DMS53 treated with DMSO at 0.1 percent for 48 hours (cell line): Measurements from ENCODE around the gene STARD9.
A peak's percentile ranks its signal among the peaks of the same experiment; 100 is the strongest.

ENCODE experiments used
- DNase-seq: peaks from one replicate; lab custom pipeline; 2025; ENCODE audit not compliant: unreplicated experiment; lab: John Stamatoyannopoulos, UW

The STARD9 gene

DNA sequence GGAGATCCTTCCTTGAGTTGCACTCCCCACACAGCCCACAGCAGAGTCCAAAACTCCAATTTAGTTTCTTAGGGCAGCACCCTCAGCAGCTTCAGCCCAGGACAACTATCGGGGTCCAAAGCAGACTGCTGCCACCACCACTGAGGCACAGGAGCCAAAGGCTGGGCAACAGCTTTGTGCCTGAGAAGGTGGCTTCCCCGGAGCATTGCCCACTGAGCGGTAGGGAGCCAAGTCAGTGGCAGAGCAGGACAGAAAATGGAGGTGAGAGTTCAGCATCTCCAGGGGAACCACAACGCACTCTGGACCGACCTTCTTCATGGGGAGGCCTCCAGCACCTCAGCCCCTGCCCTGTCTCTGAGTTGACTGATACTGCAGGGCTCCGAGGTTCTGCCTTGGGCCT lies 118.1 kb downstream of the STARD9 start:
- DNase-seq = no peak

DNA sequence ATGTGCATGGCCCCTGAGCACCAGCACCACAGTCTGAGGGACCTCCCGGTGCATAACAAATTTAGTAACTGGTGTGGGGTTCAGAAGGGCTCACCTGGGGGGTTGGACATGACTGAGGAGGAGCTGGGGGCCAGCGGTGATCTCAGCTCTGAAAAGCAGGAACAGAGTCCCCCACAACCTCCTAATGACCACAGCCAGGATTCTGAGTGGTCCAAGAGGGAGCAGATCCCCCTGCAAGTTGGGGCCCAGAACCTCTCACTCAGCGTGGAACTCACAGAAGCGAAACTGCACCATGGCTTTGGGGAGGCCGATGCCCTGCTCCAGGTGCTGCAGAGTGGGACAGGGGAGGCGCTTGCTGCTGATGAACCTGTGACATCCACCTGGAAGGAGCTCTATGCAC lies 118.5 kb downstream of the STARD9 start:
- DNase-seq = no peak

DNA sequence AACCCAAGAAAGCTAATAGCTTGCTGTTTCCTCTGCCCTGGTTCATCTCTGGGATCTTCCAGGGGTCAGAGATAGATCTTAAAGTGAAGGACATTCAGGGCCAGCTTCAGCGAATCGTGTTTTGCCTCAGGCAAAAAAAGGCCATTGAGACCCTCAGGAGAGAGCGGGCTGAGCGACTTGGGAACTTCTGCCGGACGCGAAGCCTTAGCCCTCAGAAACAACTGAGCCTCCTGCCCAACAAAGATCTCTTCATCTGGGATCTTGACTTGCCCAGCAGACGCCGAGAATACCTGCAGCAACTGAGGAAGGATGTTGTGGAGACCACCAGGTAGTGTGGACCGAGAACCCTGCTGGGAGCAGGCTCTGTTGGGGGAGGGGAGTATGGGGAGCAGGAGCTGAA lies 119.0 kb downstream of the STARD9 start:
- DNase-seq = no peak

DNA sequence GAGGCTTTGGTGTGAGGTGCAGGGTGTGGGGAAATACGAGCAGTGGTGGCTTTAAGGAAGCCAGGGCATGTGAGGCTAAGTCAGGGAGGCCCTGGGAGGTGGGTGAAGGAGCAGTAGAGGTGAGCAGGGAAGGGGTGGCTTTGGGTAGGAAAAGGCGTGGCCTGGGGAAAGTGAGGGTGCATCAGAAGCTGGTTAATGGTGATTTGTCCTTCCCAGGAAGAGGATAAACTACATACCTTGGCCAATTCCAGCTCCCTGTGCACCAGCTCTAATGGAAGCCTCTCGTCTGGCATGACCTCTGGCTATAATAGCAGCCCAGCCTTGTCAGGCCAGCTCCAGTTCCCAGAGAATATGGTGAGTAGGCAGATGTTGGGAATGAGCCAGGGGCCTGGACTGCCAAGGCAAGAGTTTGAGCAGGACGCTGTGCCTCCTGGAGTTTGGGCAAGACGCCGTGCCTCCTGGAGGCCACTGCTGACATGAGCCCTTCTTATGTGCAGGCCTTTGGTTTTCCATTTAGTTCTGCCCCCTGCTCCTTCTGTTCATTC lies 120.2 kb downstream of the STARD9 start:
- DNase-seq = no peak

DNA sequence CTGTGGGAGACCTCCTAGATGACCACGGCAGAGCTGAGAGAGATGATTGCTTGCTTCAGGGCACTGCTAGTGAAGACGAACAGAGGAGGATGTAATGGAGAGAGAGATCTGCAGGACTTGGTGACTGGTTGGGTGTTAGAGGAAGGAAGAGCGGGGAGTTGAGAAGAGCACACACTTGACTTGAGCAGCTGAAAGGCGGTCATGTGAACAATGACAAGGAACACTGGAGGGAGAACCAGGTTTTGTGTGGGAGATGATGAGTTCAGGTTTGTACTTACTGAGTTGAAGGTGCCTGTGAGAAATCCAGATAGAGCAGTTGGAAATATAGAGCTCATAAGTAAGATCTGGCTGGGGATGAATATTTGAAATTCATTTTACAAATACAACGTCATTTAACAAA lies 121.2 kb downstream of the STARD9 start:
- DNase-seq = no peak

DNA sequence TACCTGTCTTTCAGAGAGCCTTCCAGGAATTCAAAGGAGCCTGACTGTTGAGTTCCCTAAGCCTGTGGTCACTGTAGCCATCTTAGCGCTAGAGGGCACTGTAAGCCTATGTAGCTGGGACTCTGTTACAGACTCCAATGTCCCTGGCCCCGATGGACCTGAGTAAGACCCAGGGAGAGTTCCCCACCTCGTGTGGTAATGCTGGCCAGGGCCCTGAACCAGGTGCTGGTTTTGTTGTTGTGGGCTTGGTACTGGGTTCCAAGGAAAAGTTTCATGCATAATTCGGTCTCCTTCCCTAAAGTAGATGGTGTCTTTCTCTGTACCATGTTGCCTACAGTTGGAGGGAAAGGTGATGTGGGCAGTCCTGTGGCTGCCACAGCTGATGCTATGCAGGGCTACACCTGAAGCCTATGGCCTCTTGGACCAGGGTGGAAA lies 129.1 kb downstream of the STARD9 start:
- DNase-seq = peak; percentile 49

DNA sequence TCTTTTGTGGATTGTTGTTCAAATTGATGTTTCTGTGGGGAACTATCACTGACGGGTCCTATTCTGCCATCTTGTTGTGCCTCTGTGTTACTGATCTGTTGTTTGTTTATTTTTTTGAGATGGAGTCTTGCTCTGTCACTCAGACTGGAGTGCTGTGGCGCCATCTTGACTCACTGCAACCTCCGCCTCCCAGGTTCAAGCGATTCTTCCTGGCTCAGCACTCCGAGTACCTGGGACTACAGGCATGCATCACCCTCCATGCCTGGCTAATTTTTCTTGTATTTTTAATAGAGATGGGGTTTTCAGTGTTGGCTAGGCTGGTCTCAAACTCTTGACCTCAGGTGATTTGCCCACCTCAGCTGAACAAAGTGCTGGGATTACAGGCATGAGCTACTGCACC lies 129.9 kb downstream of the STARD9 start:
- DNase-seq = no peak

DNA sequence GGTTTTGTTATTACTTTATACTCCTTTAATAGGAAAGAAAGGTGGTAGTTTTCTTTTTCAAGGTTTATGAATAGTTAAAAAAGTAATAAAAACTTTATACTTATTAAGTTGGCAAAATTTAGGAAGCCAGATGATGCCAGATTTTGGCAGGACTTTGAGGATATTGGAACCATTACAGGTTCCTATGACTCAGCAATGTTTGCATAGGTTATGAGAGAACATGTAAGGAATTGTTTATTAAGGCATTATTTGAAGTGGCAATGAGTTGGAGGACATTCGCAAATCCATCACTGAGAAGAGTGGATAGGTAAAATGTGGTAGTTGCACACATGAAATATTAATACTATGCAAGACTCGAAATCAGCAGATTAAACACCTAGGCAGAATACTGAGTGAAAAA lies 131.7 kb downstream of the STARD9 start:
- DNase-seq = peak; percentile 63

DNA sequence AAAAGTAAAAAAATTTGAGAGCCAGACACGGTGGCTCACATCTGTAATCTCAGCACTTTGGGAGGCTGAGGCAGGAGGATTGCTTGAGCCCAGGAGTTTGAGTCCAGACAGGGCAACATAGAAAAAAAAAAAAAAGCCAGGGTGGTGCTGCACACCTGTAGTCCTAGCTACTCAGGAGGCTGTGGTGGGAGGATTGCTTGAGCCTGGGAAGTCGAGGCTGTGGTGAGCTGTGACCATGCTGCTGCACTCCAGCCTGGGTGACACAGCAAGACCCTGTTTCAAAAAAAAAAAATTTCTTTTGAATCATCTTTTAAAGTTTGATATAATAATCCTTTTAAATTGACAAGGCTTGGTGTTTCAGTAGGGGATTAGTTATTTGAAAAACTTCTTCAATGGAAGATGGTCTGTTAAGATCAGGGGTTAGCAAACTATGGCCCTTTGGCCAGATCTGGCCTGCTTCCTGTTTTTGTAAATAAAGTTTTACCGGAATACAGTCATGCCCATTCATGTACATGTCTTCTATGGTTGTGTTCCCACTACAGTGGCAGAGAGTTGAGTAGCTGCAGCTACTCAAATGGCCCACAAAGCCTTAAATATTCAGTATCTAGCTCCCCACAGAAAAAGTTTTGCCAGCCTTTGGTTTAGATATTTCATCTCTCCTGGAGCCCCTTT lies 132.6 kb downstream of the STARD9 start:
- no peak for DNase-seq

DNA sequence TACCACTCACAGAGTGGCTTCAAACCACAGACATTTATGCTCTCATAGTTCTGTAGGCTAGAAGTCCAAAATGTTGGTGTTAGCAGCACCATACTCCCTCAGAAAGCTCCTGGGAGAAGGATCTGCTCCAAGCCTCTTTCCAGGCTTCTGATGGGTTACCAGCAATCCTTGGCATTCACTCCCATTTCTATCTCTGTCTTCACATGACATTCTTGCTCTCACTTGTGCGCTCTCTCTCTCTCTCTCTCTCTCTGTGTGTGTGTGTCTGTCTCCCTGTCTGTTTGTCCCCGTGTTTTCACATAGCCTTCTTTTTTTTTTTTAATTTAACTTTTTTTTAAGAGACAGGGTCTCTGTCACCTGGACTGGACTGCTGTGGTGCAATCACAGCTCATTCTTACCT lies 135.3 kb downstream of the STARD9 start:
- no peak for DNase-seq

DNA sequence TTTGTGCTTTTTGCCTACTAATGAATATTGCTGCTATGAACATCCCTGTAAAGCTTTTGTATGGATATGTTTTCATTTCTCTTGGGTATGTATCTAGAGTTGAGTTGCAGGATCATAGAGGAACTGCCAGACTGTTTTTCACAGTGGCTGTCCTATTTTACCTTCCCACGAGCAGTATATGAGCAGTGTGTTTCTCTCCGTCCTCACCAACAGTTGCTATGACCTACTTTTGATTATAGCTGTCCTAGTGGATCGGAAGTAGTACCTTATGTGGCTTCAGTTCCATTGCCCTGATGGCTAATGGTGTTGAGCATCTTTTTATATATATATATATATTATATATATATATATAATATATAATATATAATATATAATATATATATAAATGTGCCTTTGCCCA lies 136.3 kb downstream of the STARD9 start:
- no peak for DNase-seq

DNA sequence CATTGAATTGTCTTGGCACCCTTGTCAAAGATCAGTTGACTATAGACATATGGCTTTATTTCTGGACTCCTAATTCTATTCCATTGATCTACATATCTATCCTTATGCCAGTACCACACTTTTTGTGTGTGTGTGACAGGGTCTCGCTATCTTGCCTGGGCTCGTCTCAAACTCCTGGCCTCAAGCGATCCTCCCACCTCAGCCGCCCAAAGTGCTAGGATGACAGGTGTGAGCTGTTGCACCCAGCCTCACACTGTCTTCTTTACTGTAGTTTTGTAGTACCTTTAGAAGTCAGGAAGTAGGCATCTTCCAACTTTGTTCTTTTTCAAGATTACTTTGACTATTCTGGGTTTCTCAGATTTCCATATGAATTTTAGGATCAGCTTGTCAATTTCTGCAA lies 137.2 kb downstream of the STARD9 start:
- no peak for DNase-seq

DNA sequence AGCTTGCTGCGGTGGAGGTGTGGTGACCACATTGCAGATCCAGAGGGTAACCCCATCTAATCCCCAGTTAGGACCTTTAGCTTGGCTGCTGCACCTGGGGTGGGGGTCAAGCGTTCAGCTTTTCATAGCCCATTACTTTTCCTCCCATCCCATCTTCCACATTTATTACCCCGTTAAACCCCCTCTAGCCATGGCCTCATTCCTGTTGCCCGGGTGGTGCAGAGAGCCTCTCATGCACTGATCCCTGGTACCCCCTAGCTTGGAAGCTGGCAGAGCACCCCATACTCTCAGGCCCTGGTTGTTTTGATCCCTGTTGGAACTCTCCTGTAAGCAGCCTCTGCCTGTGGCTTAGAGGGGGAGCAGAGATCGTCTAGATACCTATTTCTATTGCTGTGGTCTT lies 140.7 kb downstream of the STARD9 start:
- no peak for DNase-seq

DNA sequence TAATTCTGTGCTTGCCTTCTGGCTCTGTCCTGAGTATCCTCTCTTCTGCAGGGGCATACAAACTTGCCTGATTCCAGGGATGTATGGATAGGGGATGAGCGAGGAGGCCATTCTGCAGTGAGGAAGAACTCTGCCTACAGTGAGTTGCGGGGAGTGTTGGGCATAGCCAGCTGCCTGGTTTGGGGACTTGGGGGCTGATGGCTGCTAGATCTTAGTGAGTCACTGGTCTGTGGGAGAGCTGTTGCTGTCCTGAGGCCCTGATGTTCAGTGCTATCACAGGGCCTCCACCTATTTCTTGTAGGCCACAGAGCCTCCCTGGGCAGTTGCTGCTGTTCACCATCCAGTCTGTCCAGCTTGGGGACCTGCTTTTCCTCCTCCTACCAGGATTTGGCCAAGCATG lies 141.2 kb downstream of the STARD9 start:
- DNase-seq = no peak

DNA sequence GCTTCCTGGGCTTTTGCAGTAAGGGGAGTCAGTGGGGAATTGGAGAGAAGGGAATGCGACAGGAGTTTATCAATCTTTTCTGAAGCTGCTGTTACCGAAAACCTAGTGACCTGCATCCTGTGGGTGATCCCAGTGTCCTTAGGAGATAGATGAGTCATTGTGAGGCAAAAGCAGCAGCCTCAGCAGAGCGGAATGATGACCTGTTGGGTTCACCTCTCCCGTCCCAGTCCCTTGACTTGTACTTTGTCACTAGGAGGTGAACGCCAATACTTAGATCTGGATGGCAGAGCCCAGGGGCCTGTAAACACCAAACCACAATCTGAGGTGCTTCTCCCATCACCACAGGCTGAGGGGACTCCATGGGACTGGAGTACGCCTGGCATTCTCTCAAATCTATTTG lies 143.6 kb downstream of the STARD9 start:
- no peak for DNase-seq

DNA sequence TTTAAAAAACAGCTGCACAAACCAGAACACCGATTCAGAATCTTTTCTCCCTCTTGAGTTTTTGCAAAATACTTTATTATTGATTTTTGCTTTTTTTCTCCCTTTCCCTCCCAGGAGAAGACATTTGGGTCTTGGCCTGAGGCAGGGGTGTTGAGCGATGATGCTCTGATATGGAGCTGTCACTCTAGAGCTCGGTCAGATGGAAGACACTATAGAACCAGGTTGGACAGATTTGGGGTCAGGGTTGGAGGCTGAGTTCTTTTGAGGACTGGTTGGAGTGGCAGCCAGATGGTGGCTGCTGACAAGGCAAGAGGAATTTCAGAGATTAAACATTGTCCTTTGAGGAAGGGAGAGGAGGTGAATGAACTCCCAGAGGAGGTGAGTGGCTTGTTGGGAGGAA lies 144.7 kb downstream of the STARD9 start:
- no peak for DNase-seq

DNA sequence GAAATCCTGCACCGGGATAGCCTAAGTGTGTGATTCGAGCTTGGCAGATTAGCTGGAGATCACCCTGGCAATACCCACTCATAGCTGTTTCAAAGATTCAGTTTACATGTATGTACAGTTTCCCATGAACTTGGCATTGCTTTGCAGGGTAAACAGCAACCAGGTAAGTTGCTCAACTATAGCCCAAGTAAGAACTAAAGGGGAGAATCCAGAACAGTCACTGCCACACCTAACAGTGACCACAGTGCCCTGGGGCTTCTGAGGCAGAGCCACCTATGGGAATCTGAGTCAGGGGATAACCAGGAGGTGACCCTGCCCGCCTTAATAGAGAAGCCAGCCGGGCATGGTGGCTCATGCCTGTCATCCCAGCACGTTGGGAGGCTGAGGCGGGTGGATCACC lies 145.6 kb downstream of the STARD9 start:
- DNase-seq = no peak

DNA sequence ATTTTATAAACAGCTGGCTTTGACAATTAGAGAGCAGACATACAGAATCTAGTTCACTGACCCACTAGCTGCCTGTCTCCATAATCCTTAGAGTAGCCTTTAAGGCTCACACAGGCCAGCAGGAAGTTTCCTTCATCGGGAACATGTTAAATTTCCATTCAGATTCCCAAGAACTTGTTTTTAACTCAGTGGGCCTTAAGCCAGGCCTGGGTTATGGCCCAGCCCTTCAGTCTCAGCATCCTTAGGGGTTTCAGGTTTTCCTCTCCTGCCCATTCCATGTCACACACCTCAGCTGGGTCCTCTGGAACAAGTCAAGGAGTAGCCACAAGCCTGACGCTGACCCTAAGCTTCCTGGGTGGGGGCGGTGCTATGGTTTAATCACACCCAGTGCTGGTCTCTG lies 146.5 kb downstream of the STARD9 start:
- DNase-seq = no peak

DNA sequence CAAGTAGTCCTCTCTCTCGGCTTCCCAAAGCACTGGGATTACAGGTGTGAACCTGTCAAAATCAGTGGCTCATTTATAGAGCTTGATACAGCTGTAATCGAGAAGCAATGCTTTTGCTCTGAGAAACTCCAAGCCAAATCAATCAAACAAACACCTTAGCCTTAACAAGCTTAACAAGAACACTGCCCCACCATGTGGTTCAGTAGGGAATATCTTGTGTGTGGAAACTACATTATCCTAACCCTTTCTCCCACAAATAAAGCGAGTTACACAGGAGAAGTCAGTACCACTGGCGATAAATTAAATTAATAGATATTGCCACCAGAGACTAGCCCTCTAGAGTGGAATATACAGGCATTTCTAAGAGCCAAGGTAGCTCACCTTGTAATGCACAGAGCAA lies 147.7 kb downstream of the STARD9 start:
- no peak for DNase-seq

DNA sequence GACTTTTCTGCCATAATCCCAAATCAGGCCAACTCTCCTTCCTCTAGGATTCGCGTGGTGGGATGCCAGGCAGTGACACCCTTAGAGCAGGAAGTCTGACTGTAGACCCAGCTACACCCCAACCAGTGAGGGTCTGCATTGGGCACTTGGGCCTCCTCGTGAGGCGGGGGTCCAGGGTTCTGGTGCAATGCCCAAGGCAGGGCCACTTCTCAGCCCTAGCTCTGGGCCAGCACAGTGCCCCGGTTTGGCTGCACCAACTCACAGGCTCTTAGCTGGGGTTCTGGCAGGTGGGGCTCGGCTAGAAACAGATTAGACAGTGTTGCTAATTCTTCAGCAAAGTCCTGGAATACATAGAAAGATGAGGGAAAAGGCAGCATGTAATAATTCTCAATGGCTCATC lies 148.9 kb downstream of the STARD9 start:
- DNase-seq = no peak

DNA sequence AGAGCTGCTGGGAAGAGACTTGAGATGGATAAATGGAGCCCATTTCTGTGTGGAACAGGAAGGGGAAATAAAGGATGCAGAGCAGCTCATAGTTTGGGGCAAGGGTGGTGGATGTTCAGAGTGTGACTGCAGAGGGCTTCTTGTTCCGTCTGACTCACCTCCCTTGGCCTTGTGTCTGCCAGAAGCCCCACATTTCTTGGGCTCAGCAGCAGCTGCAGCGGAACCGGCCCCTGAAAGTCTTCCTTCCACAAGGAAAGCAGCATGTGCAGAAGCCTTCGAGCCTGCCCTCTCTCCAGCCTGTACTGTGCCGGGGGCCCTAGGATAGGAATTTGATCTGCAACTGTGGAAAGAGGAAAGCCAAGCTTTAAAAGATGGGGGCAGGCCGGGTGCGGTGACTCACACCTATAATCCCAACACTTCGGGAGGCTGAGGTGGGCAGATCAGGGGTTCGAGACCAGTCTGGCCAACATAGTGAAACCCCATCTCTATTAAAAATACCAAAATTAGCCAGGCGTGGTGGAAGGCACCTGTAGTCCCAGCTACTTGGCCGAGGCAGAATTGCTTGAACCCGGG lies 150.0 kb downstream of the STARD9 start:
- DNase-seq = no peak

DNA sequence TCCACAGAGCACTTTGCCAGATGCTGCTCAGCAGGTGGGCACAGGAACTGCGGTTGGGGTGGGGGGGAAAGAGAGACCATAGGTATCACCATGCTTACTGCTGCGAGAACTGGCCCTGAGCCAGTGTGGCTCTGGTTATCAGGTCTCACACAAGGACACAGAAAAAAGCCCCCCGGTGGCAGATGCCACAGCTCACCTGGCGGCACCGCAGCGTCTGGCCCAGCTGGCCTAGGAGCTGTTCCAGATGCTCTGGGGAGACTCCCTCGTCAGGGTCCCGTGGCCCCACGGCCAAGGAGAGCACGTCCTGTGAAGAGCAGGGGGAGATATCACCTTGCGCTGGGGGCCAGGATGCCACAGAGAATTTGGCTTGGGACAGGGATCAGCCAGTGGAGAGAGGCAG lies 150.7 kb downstream of the STARD9 start:
- DNase-seq = no peak
